Astrocyte (in vitro differentiated cells and primary cell): ENCODE results near the gene CCL19.

Source experiments
- CTCF ChIP-seq: IDR thresholded peaks from 2 replicates; pipeline ENCODE4 v1.5.1; 2011; ENCODE audit warnings: low read depth, mild to moderate bottlenecking, inconsistent platforms, low read length, moderate library complexity; ENCODE audit not compliant: insufficient read depth
- EZH2 ChIP-seq: IDR thresholded peaks from 2 replicates; pipeline ENCODE4 v1.6.1; 2012; ENCODE audit warnings: mild to moderate bottlenecking, low read length, inconsistent platforms; ENCODE audit not compliant: insufficient read depth

- TF ChIP-seq CTCF (no peak), EZH2 (no peak)
Measured at GRCh38 chr9:34719021-34719768, 28.1 kb upstream of the CCL19 start.
